T-helper 22 cell (primary cell): ENCODE measurements around the gene MFSD11.
A peak's percentile ranks its signal among the peaks of the same experiment; 100 is the strongest.
"Not testable (repeated sequence)": the region's sequence is repeated elsewhere in the genome, so short reads cannot be mapped to it uniquely, and the experiment has no call there.

Experiments used
- DNase-seq: peaks from one replicate; pipeline ENCODE4 v3.0.0-alpha.2; 2020; ENCODE audit warnings: low read depth

The MFSD11 gene

GRCh38 chr17:76748657-76749056 is 10.7 kb downstream of the MFSD11 start:
- no peak for DNase-seq

- DNase-seq, result no peak
Measured at GRCh38 chr17:76751416-76751993, 13.6 kb downstream of the MFSD11 start.

- peak; percentile 20 for DNase-seq
Measured at GRCh38 chr17:76752006-76752405, 14.1 kb downstream of the MFSD11 start.

GRCh38 chr17:76753061-76753961 is 15.4 kb downstream of the MFSD11 start:
- no peak for DNase-seq

GRCh38 chr17:76755285-76755684 is 17.4 kb downstream of the MFSD11 start:
- DNase-seq, result no peak

- DNase-seq, result no peak
Measured at GRCh38 chr17:76757256-76757655, 19.3 kb downstream of the MFSD11 start.

- no peak for DNase-seq
Measured at GRCh38 chr17:76758570-76758969, 20.7 kb downstream of the MFSD11 start.

GRCh38 chr17:76772842-76773525 is 35.1 kb downstream of the MFSD11 start:
- peak; percentile 76 for DNase-seq

GRCh38 chr17:76775021-76775600 is 37.2 kb downstream of the MFSD11 start:
- DNase-seq, result no peak

- no peak for DNase-seq
Measured at GRCh38 chr17:76781056-76781982, 43.4 kb downstream of the MFSD11 start.

GRCh38 chr17:76783146-76783545 is 45.2 kb downstream of the MFSD11 start:
- no peak for DNase-seq

- DNase-seq, result no peak
Measured at GRCh38 chr17:76784926-76785325, 47.0 kb downstream of the MFSD11 start.

GRCh38 chr17:76787866-76788265 is 49.9 kb downstream of the MFSD11 start:
- not testable (repeated sequence) for DNase-seq

GRCh38 chr17:76789235-76789788 is 51.4 kb downstream of the MFSD11 start:
- no peak for DNase-seq

GRCh38 chr17:76791053-76791980 is 53.4 kb downstream of the MFSD11 start:
- DNase-seq, result no peak

- no peak for DNase-seq
Measured at GRCh38 chr17:76792348-76792747, 54.4 kb downstream of the MFSD11 start.

GRCh38 chr17:76793775-76794174 is 55.9 kb downstream of the MFSD11 start:
- no peak for DNase-seq

- DNase-seq, result no peak
Measured at GRCh38 chr17:76796081-76796480, 58.2 kb downstream of the MFSD11 start.

GRCh38 chr17:76797241-76797840 is 59.4 kb downstream of the MFSD11 start:
- no peak for DNase-seq

- no peak for DNase-seq
Measured at GRCh38 chr17:76801706-76802105, 63.8 kb downstream of the MFSD11 start.
